Heart left ventricle (tissue), 13 donors: ENCODE results near the gene ORAI2.

Source experiments
- POLR2A ChIP-seq, 2 donors: fragments of 450-650 bp; IDR thresholded peaks; one replicate each; pipeline ENCODE4 v1.6.1; 2017; ENCODE audit warnings: antibody characterized with exemption in 2 of 2, mild to moderate bottlenecking in 2 of 2, moderate library complexity in 2 of 2
- TF ChIP-seq, protein P1 (sequence below), 12 donors: fragments of 200-600 bp; sonication (generic) in 4 of 12; IDR thresholded peaks; one replicate each; pipeline versions ENCODE4 v1.5.0 to v1.8.0; 2018 to 2022; ENCODE audit warnings: antibody characterized with exemption in 12 of 12, mild to moderate bottlenecking in 5 of 12
- donor health status: ischemic (EF 13 %, LVEDD 7.1; RV severe dilation, severe dysfunction).
- donor health status: DM: no; HTN: yes; CAD: no.
- donor health status: DM: no; HTN: no; CAD: no.
- donor health status: ischemic (EF 25% LVEDD 6.9; RV normal size, moderate dysfunction).
- donor health status: ischemic (EF 25% LVEDD 5.7; RV mildly dilated, moderate dysfunction).
- donor health status: ischemic (EF 35%, LVEDD 5.7; RV mildly dilated, moderate dysfunction).
- donor health status: nonischemic (EF 11% LVEDD 7.7; RV severe dilation, severe dysfunction).
- donor health status: DM: yes; HTN: yes; CAD: no.
- donor health status: PGD.
- donor health status: ischemic (EF 29% LVEDD 5.4; RV normal size, mild dysfunction).
- donor health status: nonischemic (EF 23%, LVEDD 6.1; RV moderate dilation, normal function).

DNA sequence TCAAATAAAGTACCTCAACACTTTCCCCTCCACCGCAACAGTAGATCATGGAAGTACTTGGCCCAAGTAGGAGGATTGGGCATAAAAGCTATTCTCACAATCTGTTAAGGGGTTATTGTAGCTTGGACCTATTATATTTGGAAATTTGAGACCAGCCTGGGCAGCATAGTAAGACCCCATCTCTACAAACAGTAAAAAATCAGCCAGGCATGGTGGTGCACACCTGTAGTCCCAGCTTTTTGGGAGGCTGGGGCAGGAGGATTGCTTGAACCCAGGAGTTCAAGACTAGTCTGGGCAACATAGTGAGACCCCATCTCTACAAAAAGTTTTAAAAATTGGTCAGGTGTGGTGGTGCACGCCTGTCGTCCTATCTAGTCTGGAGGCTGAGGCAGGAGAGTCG, 24.0 kb upstream of the ORAI2 start:
- TF ChIP-seq POLR2A (IDR thresholded peaks at IDR 0.05) = no peak
- TF ChIP-seq, protein P1, sequence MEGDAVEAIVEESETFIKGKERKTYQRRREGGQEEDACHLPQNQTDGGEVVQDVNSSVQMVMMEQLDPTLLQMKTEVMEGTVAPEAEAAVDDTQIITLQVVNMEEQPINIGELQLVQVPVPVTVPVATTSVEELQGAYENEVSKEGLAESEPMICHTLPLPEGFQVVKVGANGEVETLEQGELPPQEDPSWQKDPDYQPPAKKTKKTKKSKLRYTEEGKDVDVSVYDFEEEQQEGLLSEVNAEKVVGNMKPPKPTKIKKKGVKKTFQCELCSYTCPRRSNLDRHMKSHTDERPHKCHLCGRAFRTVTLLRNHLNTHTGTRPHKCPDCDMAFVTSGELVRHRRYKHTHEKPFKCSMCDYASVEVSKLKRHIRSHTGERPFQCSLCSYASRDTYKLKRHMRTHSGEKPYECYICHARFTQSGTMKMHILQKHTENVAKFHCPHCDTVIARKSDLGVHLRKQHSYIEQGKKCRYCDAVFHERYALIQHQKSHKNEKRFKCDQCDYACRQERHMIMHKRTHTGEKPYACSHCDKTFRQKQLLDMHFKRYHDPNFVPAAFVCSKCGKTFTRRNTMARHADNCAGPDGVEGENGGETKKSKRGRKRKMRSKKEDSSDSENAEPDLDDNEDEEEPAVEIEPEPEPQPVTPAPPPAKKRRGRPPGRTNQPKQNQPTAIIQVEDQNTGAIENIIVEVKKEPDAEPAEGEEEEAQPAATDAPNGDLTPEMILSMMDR (IDR thresholded peaks at IDR 0.05) = no peak
